Measurements from ENCODE around the gene DLG5.

GRCh38 chr10:77811831-77812430 lies 114.6 kb downstream of the DLG5 start:
- no peak for TF ChIP-seq CTCF (IDR thresholded peaks at IDR 0.05)
- no peak for TF ChIP-seq POLR2AphosphoS5 (IDR thresholded peaks at IDR 0.05)

Measured in gastroesophageal sphincter (tissue), 3 donors.